H1 (cell line): ENCODE data around the gene CREB3L1. TPM values are rescaled to one million over a fixed set of nuclear protein-coding genes. Genes with fewer than 3 reads are reported as not detected.

Experiments
- CTCF ChIA-PET: fragments of 300-600 bp; sonication (Branson Sonifier 250); formaldehyde crosslinking; loops from one replicate; lab custom pipeline; 2021; ENCODE audit not compliant: partially characterized antibody; lab: Charles Lee
- POLR2A ChIA-PET: fragments of 300-600 bp; sonication (Branson Sonifier 250); formaldehyde crosslinking; loops from one replicate; lab custom pipeline; 2021; ENCODE audit warnings: inconsistent platforms; ENCODE audit not compliant: partially characterized antibody; lab: Charles Lee
- DNase-seq, 2 experiments: peaks; one replicate each; pipeline versions ENCODE4 v3.0.0 to v3.0.0-alpha.2; 2010 to 2022; ENCODE audit warnings: low spot score in 2 of 2, low read depth in 1 of 2, mixed read lengths in 1 of 2
- FAIRE-seq: peaks from 2 replicates; lab custom pipeline; 2011; peaks lifted over from hg19 to GRCh38; lab: Jason Lieb, UNC
- H2AFZ ChIP-seq: 2 replicates; pipeline ENCODE4 v1.8.1; 2012; ENCODE audit warnings: low read length, inconsistent platforms
- H2AK5ac ChIP-seq: 2 replicates; pipeline ENCODE4 v1.6.1; 2013; ENCODE audit warnings: low read depth, low read length
- H2BK120ac ChIP-seq: replicated peaks from 2 replicates; pipeline ENCODE3; 2013; ENCODE audit warnings: low read depth, low read length, inconsistent platforms
- H2BK12ac ChIP-seq: 2 replicates; pipeline ENCODE4 v1.6.1; 2013; ENCODE audit warnings: low read depth, low read length
- H2BK15ac ChIP-seq: 2 replicates; pipeline ENCODE4 v1.6.1; 2013; ENCODE audit warnings: low read length
- H2BK20ac ChIP-seq: 2 replicates; pipeline ENCODE4 v1.6.1; 2013; ENCODE audit warnings: low read length
- H2BK5ac ChIP-seq: 2 replicates; pipeline ENCODE4 v1.6.1; 2013; ENCODE audit warnings: low read depth, low read length
- H3K14ac ChIP-seq: 2 replicates; pipeline ENCODE4 v1.6.1; 2013; ENCODE audit warnings: inconsistent platforms; ENCODE audit not compliant: insufficient read length
- H3K18ac ChIP-seq: 2 replicates; pipeline ENCODE4 v1.6.1; 2013; ENCODE audit warnings: low read length; ENCODE audit errors: extremely low read depth
- H3K23ac ChIP-seq: 2 replicates; pipeline ENCODE4 v1.6.1; 2013; ENCODE audit warnings: inconsistent platforms; ENCODE audit not compliant: insufficient read length
- H3K23me2 ChIP-seq: 2 replicates; pipeline ENCODE4 v1.6.1; 2013; ENCODE audit warnings: low read depth, low read length
- H3K27ac ChIP-seq: 2 replicates; pipeline ENCODE4 v1.6.1; 2011; ENCODE audit warnings: low read depth, low read length, inconsistent platforms
- H3K27me3 ChIP-seq, 4 experiments: replicated peaks in 1 of 4; 1 replicate in 1 of 4; 2 replicates in 3 of 4; pipeline versions ENCODE4 v1.6.1 to v1.8.1; 2011 to 2013; ENCODE audit warnings: low read length in 3 of 4, mild to moderate bottlenecking in 3 of 4, inconsistent platforms in 2 of 4, mixed read lengths in 2 of 4, moderate library complexity in 1 of 4; ENCODE audit not compliant: control insufficient read depth in 3 of 4, insufficient read depth in 3 of 4; ENCODE audit errors: extremely low read depth in 1 of 4
- H3K36me3 ChIP-seq, 4 experiments: 2 replicates each; pipeline versions ENCODE4 v1.6.1 to v1.8.1; 2011 to 2013; ENCODE audit warnings: mild to moderate bottlenecking in 4 of 4, low read length in 3 of 4, moderate library complexity in 2 of 4, control low read depth in 1 of 4, inconsistent platforms in 1 of 4; ENCODE audit not compliant: insufficient read depth in 4 of 4, control insufficient read depth in 2 of 4
- H3K4ac ChIP-seq: replicated peaks from 2 replicates; pipeline ENCODE3; 2013; ENCODE audit warnings: low read length, low read depth, mixed read lengths, inconsistent platforms; ENCODE audit not compliant: insufficient read length
- H3K4me1 ChIP-seq, 4 experiments: replicated peaks in 1 of 4; 1 replicate in 1 of 4; 2 replicates in 3 of 4; pipeline versions ENCODE4 v1.6.1 to v1.8.1; 2011 to 2013; ENCODE audit warnings: low read length in 3 of 4, inconsistent platforms in 2 of 4, mixed read lengths in 1 of 4; ENCODE audit not compliant: insufficient read depth in 4 of 4, control insufficient read depth in 3 of 4
- H3K4me2 ChIP-seq, 2 experiments: 2 replicates each; pipeline versions ENCODE4 v1.6.1 to v1.8.1; 2011 to 2013; ENCODE audit warnings: low read depth in 2 of 2, low read length in 2 of 2, control low read depth in 1 of 2, inconsistent platforms in 1 of 2, mild to moderate bottlenecking in 1 of 2; ENCODE audit not compliant: insufficient read depth in 1 of 2
- H3K4me3 ChIP-seq, 4 experiments: fragments of 200-600, 300-600 bp in 1 of 4; sonication (generic), shearing (Covaris generic), sonication (Bioruptor Twin) in 1 of 4; 2 replicates each; pipeline versions ENCODE4 v1.5.1 to v1.8.1; 2011 to 2016; ENCODE audit warnings: low read length in 4 of 4, low read depth in 3 of 4, control low read depth in 2 of 4, inconsistent platforms in 2 of 4, mild to moderate bottlenecking in 2 of 4, mixed read lengths in 1 of 4, moderate library complexity in 1 of 4; ENCODE audit not compliant: insufficient read depth in 2 of 4; ENCODE audit errors: extremely low read depth in 1 of 4
- H3K56ac ChIP-seq: replicated peaks from 2 replicates; pipeline ENCODE3; 2013; ENCODE audit warnings: low read depth, mild to moderate bottlenecking, mixed read lengths, low read length, inconsistent platforms; ENCODE audit not compliant: insufficient read length
- H3K79me1 ChIP-seq: 2 replicates; pipeline ENCODE4 v1.6.1; 2013; ENCODE audit warnings: low read depth, low read length, control low read depth
- H3K79me2 ChIP-seq, 2 experiments: 2 replicates each; pipeline versions ENCODE4 v1.6.1 to v1.8.1; 2012 to 2013; ENCODE audit warnings: low read length in 2 of 2, mild to moderate bottlenecking in 2 of 2, inconsistent platforms in 1 of 2; ENCODE audit not compliant: insufficient read depth in 2 of 2, control insufficient read depth in 1 of 2
- H3K9ac ChIP-seq, 4 experiments: replicated peaks in 1 of 4; 1 replicate in 1 of 4; 2 replicates in 3 of 4; pipeline versions ENCODE4 v1.6.1 to v1.8.1; 2011 to 2013; ENCODE audit warnings: low read depth in 3 of 4, low read length in 3 of 4, control low read depth in 2 of 4, mild to moderate bottlenecking in 2 of 4, moderate library complexity in 2 of 4, inconsistent platforms in 1 of 4; ENCODE audit errors: extremely low read depth in 1 of 4
- H3K9me3 ChIP-seq, 2 experiments: 2 replicates each; pipeline versions ENCODE4 v1.6.1 to v1.8.1; 2012 to 2013; ENCODE audit warnings: mild to moderate bottlenecking in 2 of 2, moderate library complexity in 2 of 2, control low read depth in 1 of 2, inconsistent platforms in 1 of 2, low read depth in 1 of 2, low read length in 1 of 2, mixed read lengths in 1 of 2; ENCODE audit not compliant: insufficient read depth in 2 of 2
- H4K20me1 ChIP-seq, 2 experiments: replicated peaks in 1 of 2; 2 replicates each; pipeline versions ENCODE3 to v1.8.1; 2011 to 2013; ENCODE audit warnings: inconsistent platforms in 2 of 2, low read length in 2 of 2, mild to moderate bottlenecking in 1 of 2; ENCODE audit not compliant: insufficient read depth in 2 of 2, control insufficient read depth in 1 of 2
- H4K5ac ChIP-seq: 2 replicates; pipeline ENCODE4 v1.6.1; 2013; ENCODE audit warnings: low read length, low read depth, mixed read lengths, inconsistent platforms; ENCODE audit not compliant: insufficient read length
- H4K8ac ChIP-seq: 2 replicates; pipeline ENCODE4 v1.8.0; 2013; ENCODE audit warnings: mild to moderate bottlenecking, moderate library complexity, low read length, inconsistent platforms; ENCODE audit not compliant: insufficient read depth; ENCODE audit errors: extremely low read depth
- H4K91ac ChIP-seq: replicated peaks from 2 replicates; pipeline ENCODE3; 2013; ENCODE audit warnings: low read length, mixed read lengths, inconsistent platforms; ENCODE audit not compliant: insufficient read length
- NRF1 ChIP-seq: IDR thresholded peaks from 2 replicates; pipeline ENCODE4 v1.6.1; 2011; ENCODE audit warnings: mild to moderate bottlenecking, low read depth, low read length, improper control_type of control experiment
- WGBS, 2 experiments: shearing (Covaris generic) in 1 of 2; methylation state at CpG; one replicate each; pipeline versions ENCODE4 v1.1.6 to v1.1.7; 2013 to 2015; ENCODE audit warnings: low lambda C conversion rate in 2 of 2, mixed read lengths in 2 of 2, inconsistent platforms in 1 of 2, low coverage in 1 of 2, missing lambda C conversion rate in 1 of 2; ENCODE audit not compliant: insufficient replicate concordance in 2 of 2, insufficient coverage in 1 of 2, insufficient read length in 1 of 2; ENCODE audit errors: extremely low coverage in 1 of 2, missing lambda C conversion rate in 1 of 2; 5-methylcytosine and 5-hydroxymethylcytosine counted together
- polyA plus RNA-seq, 7 experiments: library from polyadenylated mRNA; depleted of rRNA in 3 of 7; stranded (reverse) in 5 of 7; unstranded in 2 of 7; fragments of >200 nt in 5 of 7; fragments of 200-250 nt in 2 of 7; gene quantifications; 1 replicate in 5 of 7; 2 replicates in 1 of 7; 4 replicates in 1 of 7; pipeline versions ENCODE4 v1.2.1 to v1.2.3, GENCODE V29; 2011 to 2013; ENCODE audit warnings: missing spikeins in 2 of 7, mixed read lengths in 2 of 7
- total RNA-seq: library from RNA; stranded (reverse); fragmentation: NEBNext Ultra II Directional; extraction: Animal tissue kit (Norgen Biotek cat#: 25700); gene quantifications from 2 replicates; pipeline ENCODE4 v1.2.1, GENCODE V29; 2021

CREB3L1 gene
- total and polyA plus RNA-seq, 2 of the 8 experiments (the other 6 are each of a cell fraction or from before 2014, with no cell fraction given) = 4.1 to 12.7 TPM

DNA sequence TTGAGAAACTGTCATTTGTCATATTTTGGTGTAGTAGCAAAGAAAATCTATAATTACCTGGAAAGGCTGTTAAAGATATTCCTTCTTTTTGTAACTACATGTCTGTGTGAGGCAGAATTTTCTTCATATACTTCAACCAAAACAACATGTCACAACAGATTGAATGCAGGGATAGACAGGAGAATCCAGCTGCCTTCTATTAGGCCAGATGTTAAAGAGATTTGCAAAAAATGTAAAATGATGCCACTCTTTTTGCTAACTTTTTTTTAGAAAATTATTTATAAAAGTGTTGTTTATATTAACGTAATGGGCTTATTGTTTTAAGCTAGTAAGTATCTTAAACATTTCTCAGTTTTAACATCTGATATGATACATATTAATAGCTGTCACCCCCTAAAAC is 82.5 kb downstream of the CREB3L1 start:
- Histone ChIP-seq H3K4me3 (no peak overlapping the region), H3K4me2 (no peak overlapping the region), H3K4ac (no peak overlapping the region), H3K27me3 (no peaks in the 10 kb centered on the region), H2BK5ac (no peak overlapping the region), H3K9ac (no peak overlapping the region), H2AK5ac (no peak overlapping the region), H2BK20ac (no peak overlapping the region), H4K91ac (no peak overlapping the region), H3K79me2 (peaks cover 0 to 72% of the 10 kb centered on the region in 2 experiments; a peak in 2 of 4 replicates), H3K23me2 (no peaks in the 10 kb centered on the region), H3K36me3 (no peaks in the 10 kb centered on the region)
- ChIA-PET CTCF (interaction anchor here (0.6 to 44.5 kb wide), 7 partner anchors 0 to 297 kb away, joined by 3 to 1004 read pairs (median 7); partner anchors contain the start of genes DGKZ and MDK), POLR2A (interaction anchor here (1.2 to 7.8 kb wide), 3 partner anchors 9 to 29 kb away, joined by 3 to 69 read pairs (median 4); partner anchors contain the start of genes DGKZ and MDK)
- no peak for FAIRE-seq
- DNase-seq = no peak
- no peak for TF ChIP-seq NRF1
- TF ChIP-seq, all 59 proteins: peak for 0
- Histone ChIP-seq H4K8ac (no peak overlapping the region), H2AFZ (no peak overlapping the region), H3K27ac (no peak overlapping the region), H3K23ac (no peak overlapping the region), H3K18ac (no peak overlapping the region), H2BK12ac (no peak overlapping the region), H2BK15ac (no peak overlapping the region), H3K56ac (no peak overlapping the region), H3K9me3 (no peaks in the 10 kb centered on the region), H2BK120ac (no peak overlapping the region), H4K5ac (no peak overlapping the region), H3K14ac (no peak overlapping the region), H3K4me1 (peaks cover 0 to 21% (median 14%) of the 10 kb centered on the region in 4 experiments; a peak in 6 of 7 replicates), H3K79me1 (peaks cover 29% of the 10 kb centered on the region), H4K20me1 (peaks cover 9 to 35% of the 10 kb centered on the region in 2 experiments)
- WGBS, 2 experiments = 88% methylated on average over 1 of the region's 1 CpG; no CpG with 5 or more reads in 1 of the 2 experiments
